GM18861 (cell line): ENCODE data around the gene PTPRK.
A peak's percentile ranks its signal among the peaks of the same experiment; 100 is the strongest.

Experiments
- ATAC-seq: cut with Tn5 transposase; IDR thresholded peaks from one replicate; pipeline ENCODE4 v1.9.1; 2021; ENCODE audit not compliant: unreplicated experiment

The PTPRK gene

GRCh38 chr6:128156321-128157111, 363.9 kb downstream of the PTPRK start:
- no peak for ATAC-seq

GRCh38 chr6:128155826-128156225, 364.6 kb downstream of the PTPRK start:
- ATAC-seq: no peak

- no peak for ATAC-seq
Observed at GRCh38 chr6:128152551-128152950, 367.8 kb downstream of the PTPRK start.

- no peak for ATAC-seq
Observed at GRCh38 chr6:128150376-128150775, 370.0 kb downstream of the PTPRK start.

- ATAC-seq: no peak
Observed at GRCh38 chr6:128149796-128150195, 370.6 kb downstream of the PTPRK start.

GRCh38 chr6:128144320-128144719, 376.1 kb downstream of the PTPRK start:
- ATAC-seq: no peak

- ATAC-seq: no peak
Observed at GRCh38 chr6:128141932-128142331, 378.5 kb downstream of the PTPRK start.

- no peak for ATAC-seq
Observed at GRCh38 chr6:128139519-128139918, 380.9 kb downstream of the PTPRK start.

GRCh38 chr6:128138694-128139093, 381.7 kb downstream of the PTPRK start:
- ATAC-seq: no peak

- ATAC-seq: no peak
Observed at GRCh38 chr6:128135325-128135724, 385.1 kb downstream of the PTPRK start.

- ATAC-seq: no peak
Observed at GRCh38 chr6:128131566-128131965, 388.8 kb downstream of the PTPRK start.

GRCh38 chr6:128131036-128131435, 389.4 kb downstream of the PTPRK start:
- no peak for ATAC-seq

GRCh38 chr6:128129679-128130078, 390.7 kb downstream of the PTPRK start:
- ATAC-seq: no peak

GRCh38 chr6:128127650-128128049, 392.7 kb downstream of the PTPRK start:
- ATAC-seq: no peak

- ATAC-seq: no peak
Observed at GRCh38 chr6:128124713-128125112, 395.7 kb downstream of the PTPRK start.

GRCh38 chr6:128121610-128122009, 398.8 kb downstream of the PTPRK start:
- ATAC-seq: no peak

- no peak for ATAC-seq
Observed at GRCh38 chr6:128121190-128121589, 399.2 kb downstream of the PTPRK start.

- no peak for ATAC-seq
Observed at GRCh38 chr6:128118401-128118800, 402.0 kb downstream of the PTPRK start.

- no peak for ATAC-seq
Observed at GRCh38 chr6:128117916-128118315, 402.5 kb downstream of the PTPRK start.

- ATAC-seq: no peak
Observed at GRCh38 chr6:128114164-128114563, 406.2 kb downstream of the PTPRK start.

GRCh38 chr6:128112494-128112893, 407.9 kb downstream of the PTPRK start:
- ATAC-seq: peak; percentile 74

- ATAC-seq: no peak
Observed at GRCh38 chr6:128111096-128111495, 409.3 kb downstream of the PTPRK start.

- no peak for ATAC-seq
Observed at GRCh38 chr6:128107682-128108081, 412.7 kb downstream of the PTPRK start.
